Heart left ventricle (tissue), 16 donors: ENCODE measurements around the gene CALHM2. TPM values are rescaled to one million over a fixed set of nuclear protein-coding genes. Genes with fewer than 3 reads are reported as not detected.
A peak's percentile ranks its signal among the peaks of the same experiment; 100 is the strongest.

Experiments
- ATAC-seq, 4 donors: fragments of 200-7000 bp; cut with Tn5 transposase; one replicate each; pipeline ENCODE4 v1.9.1; 2020 to 2022; ENCODE audit warnings: moderate library complexity in 4 of 4, mild to moderate bottlenecking in 3 of 4, moderate number of reproducible peaks in 1 of 4
- DNase-seq, 5 donors: peaks; one replicate each; pipeline ENCODE4 v3.0.0-alpha.2; 2020
- H3K27ac ChIP-seq, 12 donors: fragments of 200-600 bp; sonication (generic) in 4 of 12; one replicate each; pipeline versions ENCODE4 v1.5.0 to v1.8.0; 2016 to 2022; ENCODE audit warnings: mild to moderate bottlenecking in 2 of 12
- H3K27me3 ChIP-seq, 9 donors: fragments of 200-600 bp; sonication (generic) in 2 of 9; one replicate each; pipeline versions ENCODE4 v1.5.1 to v1.8.0; 2016 to 2022; ENCODE audit warnings: mild to moderate bottlenecking in 3 of 9
- H3K36me3 ChIP-seq, 9 donors: fragments of 200-600 bp; sonication (generic) in 2 of 9; one replicate each; pipeline versions ENCODE4 v1.5.0 to v1.8.0; 2018 to 2022; ENCODE audit warnings: mild to moderate bottlenecking in 2 of 9
- H3K4me1 ChIP-seq, 12 donors: fragments of 200-600 bp; sonication (generic) in 4 of 12; one replicate each; pipeline versions ENCODE4 v1.5.0 to v1.8.0; 2016 to 2022; ENCODE audit warnings: mild to moderate bottlenecking in 3 of 12
- H3K4me3 ChIP-seq, 12 donors: fragments of 200-600 bp; sonication (generic) in 4 of 12; one replicate each; pipeline versions ENCODE4 v1.5.0 to v1.8.0; 2017 to 2022; ENCODE audit warnings: mild to moderate bottlenecking in 9 of 12, moderate library complexity in 4 of 12
- H3K9me3 ChIP-seq, 12 donors: fragments of 200-600 bp; sonication (generic) in 4 of 12; one replicate each; pipeline versions ENCODE4 v1.5.0 to v1.8.0; 2016 to 2022; ENCODE audit warnings: mild to moderate bottlenecking in 1 of 12
- CTCF ChIP-seq, 12 donors: fragments of 200-600 bp; sonication (generic) in 4 of 12; IDR thresholded peaks; one replicate each; pipeline versions ENCODE4 v1.5.0 to v1.8.0; 2018 to 2022; ENCODE audit warnings: antibody characterized with exemption in 12 of 12, mild to moderate bottlenecking in 5 of 12
- POLR2A ChIP-seq, 2 donors: fragments of 450-650 bp; IDR thresholded peaks; one replicate each; pipeline ENCODE4 v1.6.1; 2017; ENCODE audit warnings: antibody characterized with exemption in 2 of 2, mild to moderate bottlenecking in 2 of 2, moderate library complexity in 2 of 2
- WGBS, 4 donors: extraction: QIAGEN DNeasy Blood & Tissue Kit in 2 of 4; methylation state at CpG; one replicate each; pipeline versions ENCODE4 v1.1.5 to v1.1.7; 2013 to 2018; 5-methylcytosine and 5-hydroxymethylcytosine counted together
- intact Hi-C, 10 donors: fragments of 100-400 bp; cut with DNase I; formaldehyde crosslinking; loops; one replicate each; pipeline versions ENCODE4 v1.11.1 to v1.14.2; 2022
- polyA plus RNA-seq, 2 donors: library from polyadenylated mRNA; stranded (reverse); fragments of 200-250 nt; gene quantifications; one replicate each; pipeline ENCODE4 v1.2.3, GENCODE V29; 2013
- total RNA-seq, 9 donors: library from RNA; depleted of rRNA in 2 of 9; stranded (reverse); fragments of >200 nt in 2 of 9; fragmentation: NEBNext Ultra II Directional in 3 of 9; extraction: Animal tissue kit (Norgen Biotek cat#: 25700) in 3 of 9; gene quantifications; one replicate each; pipeline versions ENCODE4 v1.1.0 to v1.2.4, GENCODE V29; 2016 to 2023
- donor health status: ischemic (EF 13 %, LVEDD 7.1; RV severe dilation, severe dysfunction).
- donor health status: healthy with polysubstance abuse.
- donor health status: DM: no; HTN: yes; CAD: no.
- donor health status: DM: no; HTN: no; CAD: no.
- donor health status: ischemic (EF 25% LVEDD 6.9; RV normal size, moderate dysfunction).
- donor health status: ischemic (EF 25% LVEDD 5.7; RV mildly dilated, moderate dysfunction).
- donor health status: healthy.
- donor health status: DM: yes; HTN: yes; CAD: no.
- donor health status: ischemic (EF 35%, LVEDD 5.7; RV mildly dilated, moderate dysfunction).
- donor health status: nonischemic (EF 11% LVEDD 7.7; RV severe dilation, severe dysfunction).
- donor health status: DM: yes; HTN: yes; CAD: no.
- donor health status: PGD.
- donor health status: ischemic (EF 29% LVEDD 5.4; RV normal size, mild dysfunction).
- donor health status: nonischemic (EF 23%, LVEDD 6.1; RV moderate dilation, normal function).

The CALHM2 gene
- total and polyA plus RNA-seq, 11 donors = 8.2 to 36.8 (median 11.2) TPM

DNA sequence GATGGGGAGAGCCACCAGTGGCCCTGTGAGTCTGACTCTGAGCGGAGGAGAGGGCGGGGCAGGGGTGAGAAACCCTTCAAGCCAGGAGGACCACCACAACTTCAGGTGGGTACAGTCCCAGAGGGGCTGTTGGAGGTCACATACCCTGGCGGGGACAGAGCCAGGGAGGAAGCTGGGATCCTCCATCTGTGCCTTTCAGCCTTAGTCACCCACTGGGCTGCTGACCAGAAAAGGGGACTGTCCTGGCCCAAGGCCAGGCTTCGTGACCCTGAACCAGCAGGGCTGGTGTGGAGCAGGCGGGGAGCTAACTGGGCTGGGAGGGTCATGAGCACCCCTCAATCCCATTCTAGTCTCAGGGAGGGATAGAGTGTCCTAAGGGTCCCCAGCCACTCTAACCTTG is 28.4 kb upstream of the CALHM2 start:
- TF ChIP-seq CTCF (IDR thresholded peaks at IDR 0.05) (no peak), POLR2A (IDR thresholded peaks at IDR 0.05) (no peak)
- 63 to 76% (median 69%) methylated on average over 5 of the region's 5 CpGs for WGBS, 4 donors
- Histone ChIP-seq H3K27ac (no peak overlapping the region), H3K4me1 (peaks cover 0 to 8% (median 0%) of the 10 kb centered on the region in 12 donors), H3K27me3 (no peaks in the 10 kb centered on the region), H3K36me3 (no peaks in the 10 kb centered on the region), H3K4me3 (no peak overlapping the region), H3K9me3 (no peaks in the 10 kb centered on the region)
- ATAC-seq = peak in 1 of 4 donors; percentile 51
- intact Hi-C loops = no loop called here
- no peak for DNase-seq

DNA sequence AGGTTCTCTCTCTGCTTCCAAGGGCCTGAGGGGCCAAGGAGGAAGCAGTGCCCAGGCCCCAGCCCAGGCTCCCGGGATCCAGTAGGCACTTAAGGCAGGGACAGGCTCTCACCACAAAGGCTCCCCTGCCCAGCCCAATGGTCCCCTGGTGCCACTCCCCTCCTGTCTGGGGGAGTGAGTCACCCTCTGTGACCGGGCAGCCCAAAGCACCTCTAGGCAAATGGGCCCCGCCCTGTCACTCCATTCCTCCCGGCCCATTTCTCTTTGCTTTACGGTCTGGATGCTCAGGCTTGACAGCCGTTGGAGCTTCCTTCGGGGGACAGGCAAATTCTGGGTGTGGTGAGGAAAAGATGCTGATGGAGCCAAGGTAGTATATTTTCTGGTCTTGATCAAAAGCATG is 27.0 kb upstream of the CALHM2 start, which contains the start of gene CALHM3:
CALHM3 (minus strand) TSS at position 106 of the 400 bp plus-strand sequence. CDS start 208 bp downstream, outside the sequence.
- H3K27me3 ChIP-seq = no peaks in the 10 kb centered on the region
- peaks cover 0 to 8% (median 0%) of the 10 kb centered on the region in 12 donors for H3K4me1 ChIP-seq
- no peak for TF ChIP-seq POLR2A (IDR thresholded peaks at IDR 0.05)
- TF ChIP-seq CTCF (IDR thresholded peaks at IDR 0.05) = no peak
- H3K27ac ChIP-seq = no peak within 1 kb of the TSS
- 80 to 88% (median 83%) methylated on average over 6 to 7 of the region's 7 CpGs for WGBS, 4 donors
- DNase-seq = no peak
- no peak within 1 kb of the TSS for H3K4me3 ChIP-seq
- H3K9me3 ChIP-seq = no peaks in the 10 kb centered on the region
- intact Hi-C loops = loop anchor here in 1 of 10 donors (5.0 kb wide), 1 partner anchor 42 kb away; no protein-coding TSS in a partner anchor
- H3K36me3 ChIP-seq = no peaks in the 10 kb centered on the region
- ATAC-seq = peak in 1 of 4 donors; percentile 12

- no peak for ATAC-seq
- 88 to 95% (median 90%) methylated on average over 13 to 22 of the region's 22 CpGs for WGBS, 4 donors
- no peaks in the 10 kb centered on the region for H3K9me3 ChIP-seq
- no peaks in the 10 kb centered on the region for H3K27me3 ChIP-seq
- H3K4me3 ChIP-seq = no peak overlapping the region
- TF ChIP-seq CTCF (IDR thresholded peaks at IDR 0.05) (no peak), POLR2A (IDR thresholded peaks at IDR 0.05) (no peak)
- no peak for DNase-seq
- intact Hi-C loops = loop anchor here in 1 of 10 donors (5.0 kb wide), 1 partner anchor 41 kb away; no protein-coding TSS in a partner anchor
- H3K4me1 ChIP-seq = peaks cover 0 to 8% (median 0%) of the 10 kb centered on the region in 12 donors
- H3K27ac ChIP-seq = no peak overlapping the region
- no peaks in the 10 kb centered on the region for H3K36me3 ChIP-seq
These were observed 26.5 kb upstream of the CALHM2 start for GRCh38 chr10:103478671-103479070.

- intact Hi-C loops = loop anchor here in 1 of 10 donors (5.0 kb wide), 1 partner anchor 39 kb away; no protein-coding TSS in a partner anchor
- ATAC-seq (no peak), DNase-seq (no peak)
- WGBS, 4 donors = 70 to 88% (median 80%) methylated on average over 8 to 11 of the region's 11 CpGs
- Histone ChIP-seq H3K27me3 (no peaks in the 10 kb centered on the region), H3K4me3 (no peak overlapping the region), H3K36me3 (no peaks in the 10 kb centered on the region), H3K27ac (no peak overlapping the region), H3K4me1 (peaks cover 0 to 19% (median 0%) of the 10 kb centered on the region in 12 donors), H3K9me3 (no peaks in the 10 kb centered on the region)
- no peak for TF ChIP-seq POLR2A (IDR thresholded peaks at IDR 0.05)
- TF ChIP-seq CTCF (IDR thresholded peaks at IDR 0.05) = no peak
These were observed 24.0 kb upstream of the CALHM2 start for GRCh38 chr10:103476046-103476768.
